CD4-positive, alpha-beta T cell treated with Interleukin-12 subunit alpha and Interleukin-12 subunit beta, for 1 hour (primary cell): ENCODE measurements around the gene KLHL41.

Experiments used
- DNase-seq: peaks from one replicate; pipeline ENCODE4 v3.0.0-alpha.2; 2020

KLHL41 gene

DNA sequence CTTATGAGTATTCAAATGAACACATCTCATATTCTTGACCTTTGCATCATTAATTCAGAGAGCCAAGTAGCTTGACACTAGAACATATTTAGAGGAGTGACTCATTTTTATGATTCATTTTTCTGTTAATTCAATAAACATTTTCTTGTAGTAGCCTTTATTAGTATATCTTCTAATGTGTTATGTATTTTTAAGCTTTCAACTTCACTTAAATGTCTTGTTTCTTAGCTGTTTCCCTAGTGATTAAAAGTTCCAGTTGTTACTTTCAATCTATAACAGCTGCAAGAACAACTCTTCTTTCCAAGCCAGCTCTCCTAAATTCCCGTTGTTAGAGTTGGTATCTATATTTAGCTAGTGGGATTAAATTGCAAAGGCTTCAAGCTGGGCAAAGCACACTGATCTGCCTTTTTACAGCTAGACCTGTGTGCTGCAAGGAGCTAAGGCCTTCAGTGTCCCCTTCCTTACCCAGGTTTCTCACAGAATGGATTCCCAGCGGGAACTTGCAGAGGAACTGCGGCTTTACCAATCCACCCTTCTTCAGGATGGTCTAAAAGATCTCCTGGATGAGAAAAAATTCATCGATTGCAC is at the start of gene KLHL41:
Gene KLHL41 (plus strand): TSS at position 405 of the 588 bp plus-strand sequence. CDS start 77 bp downstream, at position 482.
- no peak for DNase-seq

- DNase-seq: no peak
Observed at GRCh38 chr2:169461143-169461542, 48.4 kb upstream of the KLHL41 start.

DNA sequence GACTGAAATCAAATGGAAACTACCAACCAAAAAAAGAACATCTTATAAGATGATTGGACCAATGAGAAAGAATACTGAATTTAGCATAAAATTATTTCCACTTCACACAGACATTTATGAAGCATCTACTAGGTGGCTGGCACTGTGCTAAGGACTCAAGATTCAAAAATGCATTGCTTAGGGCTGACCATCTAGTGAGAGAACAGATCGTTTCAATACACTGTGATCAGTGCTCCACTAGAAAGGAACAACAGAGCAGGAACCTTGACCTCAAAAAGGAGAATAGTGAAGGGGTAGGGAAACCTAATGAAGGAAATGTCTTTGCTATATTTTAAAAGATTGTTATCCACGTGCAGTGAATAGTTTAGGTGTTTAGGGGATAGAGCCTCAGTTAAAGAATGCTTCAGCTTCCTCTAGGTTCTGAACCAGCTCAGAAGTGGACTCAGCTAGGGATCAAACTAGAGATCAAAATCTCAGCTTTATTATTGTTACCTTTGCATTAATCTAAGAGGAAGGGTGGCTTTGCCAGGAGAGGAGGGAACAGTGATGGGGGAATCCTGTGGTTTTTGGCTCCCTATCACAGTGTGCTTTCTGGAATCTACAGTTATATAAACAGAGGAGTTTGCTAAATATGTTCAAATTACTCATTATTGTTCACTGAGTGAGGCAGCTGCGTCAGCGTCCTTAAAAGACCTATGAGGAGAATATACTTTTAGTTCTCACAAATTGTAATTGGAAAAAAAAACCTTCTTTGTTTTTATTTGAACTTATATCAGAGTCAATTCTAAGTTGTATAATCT is 46.4 kb upstream of the KLHL41 start:
- DNase-seq: no peak

DNA sequence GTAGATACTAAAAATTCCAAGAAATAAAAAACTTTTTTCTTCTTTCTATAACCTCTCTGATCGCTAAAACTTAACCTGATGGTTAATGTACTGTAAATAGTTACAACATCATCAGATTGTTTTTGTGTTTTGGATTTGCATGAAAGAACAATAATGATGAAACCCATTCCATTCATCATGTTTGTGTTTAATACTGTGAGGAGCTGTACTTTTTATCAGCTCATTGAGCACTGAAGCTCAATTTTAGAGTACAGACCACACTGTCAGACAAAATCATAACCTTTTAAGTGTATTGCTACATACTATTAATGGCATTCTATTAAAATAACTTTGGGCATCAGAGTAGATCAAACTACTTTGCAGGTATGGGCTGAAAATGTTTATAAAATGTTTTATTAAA is 45.0 kb upstream of the KLHL41 start:
- no peak for DNase-seq

GRCh38 chr2:169464882-169465281 is 44.6 kb upstream of the KLHL41 start:
- no peak for DNase-seq

GRCh38 chr2:169468841-169469240 is 40.7 kb upstream of the KLHL41 start:
- no peak for DNase-seq

DNA sequence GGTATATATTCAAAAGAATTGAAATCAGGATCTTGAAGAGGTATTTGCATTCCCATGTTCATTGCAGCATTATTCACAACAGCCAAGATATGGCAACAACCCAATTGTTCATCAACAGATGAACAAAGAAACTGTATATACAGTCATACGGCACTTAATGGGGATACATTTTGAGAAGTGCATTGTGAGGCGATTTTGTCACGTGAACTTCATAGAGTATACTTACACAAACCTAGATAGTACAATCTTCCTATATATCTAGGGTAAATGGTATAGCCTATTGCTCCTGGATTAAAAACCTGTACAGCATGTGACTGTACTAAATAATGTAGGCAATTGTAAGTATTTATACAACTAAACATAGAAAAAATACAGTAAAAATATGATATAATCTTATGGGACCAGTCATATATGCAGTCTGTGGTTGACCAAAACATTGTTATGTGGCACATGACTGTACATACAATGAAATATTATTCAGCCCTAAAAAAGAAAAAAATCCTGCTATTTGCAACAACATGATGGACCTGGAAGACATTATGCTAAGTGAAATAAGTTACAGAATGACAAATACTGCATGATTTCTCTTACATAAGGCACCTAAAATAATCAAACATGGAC is 39.4 kb upstream of the KLHL41 start:
- DNase-seq: no peak

- DNase-seq: no peak
Observed at GRCh38 chr2:169472249-169472648, 37.3 kb upstream of the KLHL41 start.

DNA sequence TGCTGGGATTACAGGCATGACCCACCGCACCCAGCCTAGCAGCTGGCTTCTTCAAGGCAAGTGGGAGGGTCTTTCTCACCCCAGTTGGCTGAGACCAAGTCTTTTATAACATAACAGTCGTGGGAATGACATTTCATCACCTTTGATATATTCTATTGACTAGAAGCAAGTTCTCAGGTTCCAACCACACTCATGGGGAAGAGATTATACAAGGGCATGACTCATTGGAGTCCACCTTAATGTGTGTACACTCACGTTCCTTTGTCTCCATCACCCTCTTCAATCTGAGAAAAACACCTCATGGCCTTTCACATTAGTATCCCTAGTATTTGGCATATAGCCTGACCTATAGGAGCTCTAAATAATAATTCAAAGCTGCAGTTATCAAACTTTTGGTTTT is 33.0 kb upstream of the KLHL41 start:
- no peak for DNase-seq

DNA sequence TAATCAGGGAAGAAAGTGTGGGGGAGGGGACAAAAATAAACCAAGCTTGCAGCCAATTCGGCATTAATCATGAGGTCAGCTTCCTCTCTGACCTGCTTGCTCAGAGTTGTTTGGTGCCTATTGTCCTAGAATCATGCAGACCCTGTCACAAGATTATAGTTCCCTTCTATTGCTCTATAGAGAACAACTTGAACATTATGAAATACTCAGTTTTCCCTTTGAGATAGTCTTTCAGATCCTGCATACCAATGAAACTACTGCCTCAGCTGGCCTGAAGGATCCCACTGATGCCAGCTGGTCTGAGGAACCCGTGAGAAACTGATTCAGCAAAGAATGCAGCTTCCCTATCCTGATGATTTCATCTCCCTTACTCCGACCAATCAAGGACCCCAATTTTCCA is 31.2 kb upstream of the KLHL41 start:
- no peak for DNase-seq

GRCh38 chr2:169478745-169479256 is 30.7 kb upstream of the KLHL41 start:
- no peak for DNase-seq

DNA sequence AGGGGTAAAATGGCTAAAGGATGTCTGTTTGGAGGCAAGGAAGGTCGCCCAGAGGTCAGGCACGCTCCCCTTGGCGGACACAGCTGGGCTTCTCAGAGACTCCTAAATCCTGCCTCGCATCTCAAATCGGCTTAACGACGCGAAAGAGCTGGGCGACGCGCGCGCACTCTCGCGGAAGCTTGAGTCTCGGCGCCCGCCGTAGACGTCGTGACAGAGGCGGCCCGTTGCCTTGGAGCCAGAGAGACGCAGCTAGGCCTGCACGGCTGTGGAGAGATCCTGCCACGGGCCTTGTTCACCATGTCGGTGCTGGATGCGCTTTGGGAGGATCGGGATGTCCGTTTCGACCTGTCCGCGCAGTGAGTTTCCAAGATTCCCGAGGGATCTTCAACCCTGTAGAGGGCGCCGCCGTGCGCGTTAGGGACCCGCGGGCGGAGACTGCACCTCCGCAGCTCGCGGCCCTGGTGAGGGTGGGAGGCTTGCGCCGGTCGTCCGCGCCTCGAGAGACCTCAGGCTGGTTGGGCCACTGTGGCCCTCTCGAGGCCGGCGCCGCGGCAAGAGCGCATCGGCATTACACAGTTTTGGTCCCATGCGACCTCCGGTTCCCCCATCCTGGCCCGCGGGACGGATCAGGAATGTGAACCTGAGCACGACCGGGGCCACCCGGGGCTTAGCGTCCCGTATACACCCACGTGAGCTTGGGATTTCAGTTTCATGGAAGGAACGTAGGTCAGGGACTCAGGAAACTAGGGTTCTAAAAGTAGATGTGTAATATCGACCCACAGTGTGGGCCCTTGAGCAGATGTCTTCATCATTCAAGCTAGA is 30.0 kb upstream of the KLHL41 start, which contains the start of gene BBS5:
Gene BBS5 (plus strand): TSS at position 238 of the 822 bp plus-strand sequence. CDS start 60 bp downstream, at position 298.
- peak; percentile 72 for DNase-seq

- no peak for DNase-seq
Observed at GRCh38 chr2:169480079-169480465, 29.4 kb upstream of the KLHL41 start.

- no peak for DNase-seq
Observed at GRCh38 chr2:169485650-169486138, 23.8 kb upstream of the KLHL41 start.

DNA sequence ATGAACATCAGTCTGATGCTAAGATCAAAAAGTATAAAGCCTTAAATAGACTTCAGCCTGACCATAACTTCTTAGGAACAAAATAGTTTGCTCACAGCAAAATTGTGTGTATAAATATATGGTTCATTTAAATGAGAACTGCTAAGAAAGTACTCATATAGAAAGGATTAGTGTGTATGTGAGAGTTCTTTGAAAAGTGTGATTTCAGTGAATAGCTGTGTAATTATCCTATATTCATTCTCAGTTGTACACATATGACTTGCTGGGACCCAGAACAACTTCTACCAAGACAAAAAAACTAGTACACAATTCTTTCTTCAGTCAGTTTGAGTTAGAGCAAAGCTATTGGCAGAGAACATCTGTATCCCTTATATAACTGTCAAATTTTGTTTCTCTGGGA is 23.0 kb upstream of the KLHL41 start:
- no peak for DNase-seq

- no peak for DNase-seq
Observed at GRCh38 chr2:169490834-169491233, 18.7 kb upstream of the KLHL41 start.

- no peak for DNase-seq
Observed at GRCh38 chr2:169491378-169491777, 18.1 kb upstream of the KLHL41 start.

DNA sequence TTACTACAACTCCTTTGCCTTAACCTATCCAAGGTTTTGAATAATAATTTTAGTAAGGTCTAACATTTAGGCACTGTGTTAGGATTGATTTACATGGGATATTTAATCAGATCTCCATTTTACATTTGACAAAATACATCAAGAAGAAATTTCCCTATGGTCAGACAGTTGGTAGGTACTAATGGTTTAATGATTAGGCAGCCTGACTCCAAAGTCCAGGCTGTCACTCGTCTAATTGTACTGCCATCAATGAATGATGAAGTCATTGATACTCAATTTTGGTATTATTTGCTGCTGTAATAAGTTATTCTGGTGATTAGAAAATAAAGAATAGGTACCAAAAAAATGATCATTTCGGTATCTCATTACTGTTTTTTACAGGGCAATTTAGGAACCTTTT is 16.1 kb upstream of the KLHL41 start:
- no peak for DNase-seq

DNA sequence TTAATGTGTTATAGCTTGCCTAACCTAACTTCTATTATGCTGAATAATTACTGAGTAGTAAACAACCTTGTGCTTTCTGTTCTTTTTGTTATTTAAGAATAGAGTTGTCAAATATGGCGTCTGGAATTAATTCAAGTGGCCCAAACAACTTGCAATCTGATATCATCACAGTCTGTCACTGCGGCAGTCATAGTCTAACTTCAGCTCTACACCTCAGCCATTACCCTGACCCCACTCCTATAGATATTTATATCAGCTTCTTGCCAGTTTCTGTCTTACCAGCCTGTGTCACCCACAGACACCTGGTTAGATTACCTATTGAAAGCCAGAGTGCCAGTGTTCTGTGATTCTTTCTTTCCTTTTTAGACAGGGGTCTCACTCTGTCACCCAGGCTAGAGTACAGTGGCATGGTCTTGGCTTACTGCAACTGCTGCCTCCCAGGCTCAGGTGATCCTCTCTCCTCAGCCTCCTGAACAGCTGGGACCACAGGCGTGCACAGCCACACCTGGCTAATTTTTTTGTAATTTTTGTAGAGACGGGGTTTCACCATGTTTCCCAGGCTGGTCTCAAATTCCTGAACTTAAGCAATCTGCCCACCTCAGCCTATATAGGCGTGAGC is 14.1 kb upstream of the KLHL41 start:
- no peak for DNase-seq

DNA sequence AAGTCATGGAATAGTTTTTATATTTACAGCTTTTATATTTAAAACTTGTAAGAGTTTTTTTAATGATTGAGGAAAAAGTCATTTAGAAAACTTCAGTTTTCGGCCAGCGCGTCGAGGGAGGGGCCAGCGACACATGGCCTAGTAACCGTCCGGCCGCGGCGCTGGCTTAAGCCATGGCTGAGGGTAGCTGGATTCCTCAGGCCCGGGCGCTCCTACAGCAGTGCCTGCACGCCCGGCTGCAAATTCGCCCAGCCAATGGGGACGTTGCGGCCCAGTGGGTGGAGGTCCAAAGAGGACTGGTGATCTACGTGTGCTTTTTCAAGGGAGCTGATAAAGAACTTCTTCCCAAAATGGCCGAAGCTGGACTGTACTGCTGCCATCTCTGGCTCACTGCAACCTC is 4.9 kb upstream of the KLHL41 start:
- no peak for DNase-seq

- DNase-seq: no peak
Observed at GRCh38 chr2:169507698-169508097, 1.8 kb upstream of the KLHL41 start.

DNA sequence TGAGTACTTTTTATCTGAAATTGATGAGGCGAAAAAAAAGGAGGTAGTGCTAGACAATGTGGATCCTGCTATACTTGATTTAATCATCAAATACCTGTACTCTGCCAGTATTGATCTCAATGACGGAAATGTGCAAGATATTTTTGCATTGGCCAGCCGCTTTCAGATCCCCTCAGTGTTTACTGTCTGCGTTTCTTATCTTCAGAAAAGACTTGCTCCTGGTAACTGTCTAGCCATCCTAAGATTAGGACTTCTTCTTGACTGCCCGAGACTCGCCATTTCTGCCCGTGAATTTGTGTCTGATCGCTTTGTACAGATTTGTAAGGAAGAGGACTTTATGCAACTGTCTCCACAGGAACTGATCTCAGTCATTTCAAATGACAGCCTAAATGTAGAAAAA is 453 bp downstream of the KLHL41 start:
- DNase-seq: no peak
